Mammary epithelial cell (primary cell): ENCODE results near the gene USP15.
"Not testable (repeated sequence)": the region's sequence is repeated elsewhere in the genome, so short reads cannot be mapped to it uniquely, and the experiment has no call there.

Experiments
- CTCF ChIP-seq, 2 donors: IDR thresholded peaks in 1 of 2; conservative IDR thresholded peaks in 1 of 2; 2 replicates each; pipeline ENCODE4 v1.5.1; 2011 to 2012; ENCODE audit warnings: inconsistent platforms in 2 of 2, low read length in 2 of 2, mild to moderate bottlenecking in 2 of 2, control low read depth in 1 of 2, low read depth in 1 of 2; ENCODE audit not compliant: insufficient read depth in 1 of 2; ENCODE audit errors: extremely low read depth in 1 of 2
- EZH2 ChIP-seq: IDR thresholded peaks from 2 replicates; pipeline ENCODE4 v1.6.1; 2012; ENCODE audit warnings: low read length, inconsistent platforms, borderline replicate concordance

- not testable (repeated sequence) for TF ChIP-seq EZH2; CTCF (conservative IDR thresholded peaks at IDR 0.05 in 1 of 2, IDR thresholded peaks at IDR 0.05 in 1 of 2; ENCODE audit: extremely low read depth in 1 of 2, insufficient read depth in 1 of 2, low read depth in 1 of 2, low read length in 2 of 2)
Measured at GRCh38 chr12:62455429-62455828, 195.2 kb downstream of the USP15 start.
